ENCODE measurements around the gene XIRP1. TPM values are rescaled to one million over a fixed set of nuclear protein-coding genes. Genes with fewer than 3 reads are reported as not detected.

Gene XIRP1
- total RNA-seq, 1 experiment from 2014 or later: not detected

DNA sequence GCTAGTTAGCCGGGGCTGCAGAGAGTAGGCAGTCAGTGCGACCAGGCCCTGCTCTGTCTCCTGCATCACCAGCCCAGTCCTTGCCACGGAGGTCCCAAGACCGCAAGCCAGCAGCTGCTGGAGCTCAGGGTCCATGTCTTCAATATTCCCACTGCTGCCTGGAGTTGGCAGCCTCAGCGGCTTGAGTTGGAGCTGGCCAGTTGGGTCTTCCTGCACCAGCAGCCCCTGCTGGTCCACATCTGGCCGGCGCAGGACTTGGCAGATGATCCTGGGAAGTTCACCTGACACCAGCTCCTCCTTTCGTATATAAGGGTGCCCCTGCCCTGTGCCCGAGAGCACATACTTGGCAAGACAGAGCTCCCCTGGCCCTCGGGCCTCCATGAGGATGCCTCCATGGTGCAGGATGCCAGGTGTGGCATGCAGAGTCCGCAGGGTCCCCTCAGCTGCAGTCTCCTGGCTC lies 5.7 kb downstream of the XIRP1 start (continued):
- TF ChIP-seq, protein P1, sequence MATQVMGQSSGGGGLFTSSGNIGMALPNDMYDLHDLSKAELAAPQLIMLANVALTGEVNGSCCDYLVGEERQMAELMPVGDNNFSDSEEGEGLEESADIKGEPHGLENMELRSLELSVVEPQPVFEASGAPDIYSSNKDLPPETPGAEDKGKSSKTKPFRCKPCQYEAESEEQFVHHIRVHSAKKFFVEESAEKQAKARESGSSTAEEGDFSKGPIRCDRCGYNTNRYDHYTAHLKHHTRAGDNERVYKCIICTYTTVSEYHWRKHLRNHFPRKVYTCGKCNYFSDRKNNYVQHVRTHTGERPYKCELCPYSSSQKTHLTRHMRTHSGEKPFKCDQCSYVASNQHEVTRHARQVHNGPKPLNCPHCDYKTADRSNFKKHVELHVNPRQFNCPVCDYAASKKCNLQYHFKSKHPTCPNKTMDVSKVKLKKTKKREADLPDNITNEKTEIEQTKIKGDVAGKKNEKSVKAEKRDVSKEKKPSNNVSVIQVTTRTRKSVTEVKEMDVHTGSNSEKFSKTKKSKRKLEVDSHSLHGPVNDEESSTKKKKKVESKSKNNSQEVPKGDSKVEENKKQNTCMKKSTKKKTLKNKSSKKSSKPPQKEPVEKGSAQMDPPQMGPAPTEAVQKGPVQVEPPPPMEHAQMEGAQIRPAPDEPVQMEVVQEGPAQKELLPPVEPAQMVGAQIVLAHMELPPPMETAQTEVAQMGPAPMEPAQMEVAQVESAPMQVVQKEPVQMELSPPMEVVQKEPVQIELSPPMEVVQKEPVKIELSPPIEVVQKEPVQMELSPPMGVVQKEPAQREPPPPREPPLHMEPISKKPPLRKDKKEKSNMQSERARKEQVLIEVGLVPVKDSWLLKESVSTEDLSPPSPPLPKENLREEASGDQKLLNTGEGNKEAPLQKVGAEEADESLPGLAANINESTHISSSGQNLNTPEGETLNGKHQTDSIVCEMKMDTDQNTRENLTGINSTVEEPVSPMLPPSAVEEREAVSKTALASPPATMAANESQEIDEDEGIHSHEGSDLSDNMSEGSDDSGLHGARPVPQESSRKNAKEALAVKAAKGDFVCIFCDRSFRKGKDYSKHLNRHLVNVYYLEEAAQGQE (IDR thresholded peaks at IDR 0.05; ENCODE audit: low read depth): no peak
- no peak for TF ChIP-seq ZFX (IDR thresholded peaks at IDR 0.05)
- TF ChIP-seq TCF7L2 (IDR thresholded peaks at IDR 0.05; ENCODE audit: borderline replicate concordance, extremely low read depth, insufficient read depth, insufficient read length): no peak

DNA sequence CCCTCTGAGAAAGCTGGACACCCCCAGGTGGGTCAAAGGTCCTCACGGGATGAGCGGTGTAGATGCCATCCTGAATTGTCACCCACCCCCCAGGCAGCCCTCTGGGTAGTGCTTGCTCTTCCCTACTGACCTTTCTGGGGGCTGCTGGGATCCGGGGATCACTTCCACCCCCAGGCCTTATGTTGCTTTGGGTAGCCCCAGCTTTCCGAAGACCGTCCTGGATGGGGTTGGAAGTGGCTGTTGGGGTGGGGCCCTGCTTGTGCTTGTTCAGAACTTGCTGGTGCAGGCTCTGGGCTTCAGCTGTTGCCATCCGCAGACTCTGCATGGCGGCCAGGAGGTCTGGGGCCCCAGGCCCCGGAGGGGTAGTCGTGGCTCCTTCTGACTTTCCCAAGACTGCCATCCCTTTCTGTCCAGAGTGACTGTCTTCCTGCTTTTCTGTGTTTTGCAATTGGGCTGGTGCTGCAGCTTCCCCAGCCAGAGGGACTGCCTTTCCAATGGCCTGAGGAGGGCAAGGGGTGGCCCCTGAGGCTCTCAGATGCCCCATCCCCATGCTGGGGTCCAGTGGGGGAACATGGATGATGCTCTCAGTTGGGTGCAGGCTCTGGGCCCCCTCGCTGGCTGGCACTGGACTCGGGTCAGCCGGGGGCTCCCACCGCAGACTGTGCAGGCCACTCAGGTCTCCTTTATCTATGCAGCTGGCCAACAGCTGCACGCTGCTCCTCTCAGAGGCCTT lies 6.3 kb downstream of the XIRP1 start:
- BruUV-seq (replicated peaks): no TSS peak
- H3K9me3 ChIP-seq (ENCODE audit: control insufficient read depth in 1 of 2, insufficient read depth in 1 of 2, low read depth in 1 of 2, low read length in 2 of 2): no peaks in the 10 kb centered on the region
- H3K9me2 ChIP-seq (ENCODE audit: insufficient read depth): no peaks in the 10 kb centered on the region
- no peaks in the 10 kb centered on the region for H4K20me1 ChIP-seq (ENCODE audit: insufficient read depth)
- H3K79me2 ChIP-seq (ENCODE audit: insufficient read depth, low read length): no peaks in the 10 kb centered on the region
- intact Hi-C loops (cut with micrococcal nuclease): no loop called here
- no peak overlapping the region for H2AFZ ChIP-seq (ENCODE audit: low read depth, low read length, poor library complexity, severe bottlenecking)
- TF ChIP-seq, protein P2, sequence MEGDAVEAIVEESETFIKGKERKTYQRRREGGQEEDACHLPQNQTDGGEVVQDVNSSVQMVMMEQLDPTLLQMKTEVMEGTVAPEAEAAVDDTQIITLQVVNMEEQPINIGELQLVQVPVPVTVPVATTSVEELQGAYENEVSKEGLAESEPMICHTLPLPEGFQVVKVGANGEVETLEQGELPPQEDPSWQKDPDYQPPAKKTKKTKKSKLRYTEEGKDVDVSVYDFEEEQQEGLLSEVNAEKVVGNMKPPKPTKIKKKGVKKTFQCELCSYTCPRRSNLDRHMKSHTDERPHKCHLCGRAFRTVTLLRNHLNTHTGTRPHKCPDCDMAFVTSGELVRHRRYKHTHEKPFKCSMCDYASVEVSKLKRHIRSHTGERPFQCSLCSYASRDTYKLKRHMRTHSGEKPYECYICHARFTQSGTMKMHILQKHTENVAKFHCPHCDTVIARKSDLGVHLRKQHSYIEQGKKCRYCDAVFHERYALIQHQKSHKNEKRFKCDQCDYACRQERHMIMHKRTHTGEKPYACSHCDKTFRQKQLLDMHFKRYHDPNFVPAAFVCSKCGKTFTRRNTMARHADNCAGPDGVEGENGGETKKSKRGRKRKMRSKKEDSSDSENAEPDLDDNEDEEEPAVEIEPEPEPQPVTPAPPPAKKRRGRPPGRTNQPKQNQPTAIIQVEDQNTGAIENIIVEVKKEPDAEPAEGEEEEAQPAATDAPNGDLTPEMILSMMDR (IDR thresholded peaks at IDR 0.05 in 2 of 3, conservative IDR thresholded peaks at IDR 0.05 in 1 of 3; ENCODE audit: borderline replicate concordance in 1 of 3, insufficient read depth in 1 of 3, low read depth in 2 of 3, low read length in 2 of 3): no peak
- TF ChIP-seq, protein P3, sequence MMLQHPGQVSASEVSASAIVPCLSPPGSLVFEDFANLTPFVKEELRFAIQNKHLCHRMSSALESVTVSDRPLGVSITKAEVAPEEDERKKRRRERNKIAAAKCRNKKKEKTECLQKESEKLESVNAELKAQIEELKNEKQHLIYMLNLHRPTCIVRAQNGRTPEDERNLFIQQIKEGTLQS (IDR thresholded peaks at IDR 0.05): no peak
- TF ChIP-seq EZH2 (IDR thresholded peaks at IDR 0.05): no peak
- TF ChIP-seq POLR2A (IDR thresholded peaks at IDR 0.05; ENCODE audit: borderline replicate concordance, extremely low read depth, insufficient read depth, insufficient read length): no peak
- TF ChIP-seq CBX3 (IDR thresholded peaks at IDR 0.05; ENCODE audit: low read depth): no peak
- no peak for TF ChIP-seq CEBPB (IDR thresholded peaks at IDR 0.05; ENCODE audit: low read depth)
- no peak for TF ChIP-seq EZH2phosphoT487 (IDR thresholded peaks at IDR 0.05; ENCODE audit: borderline replicate concordance)
- no peak for TF ChIP-seq ZNF274 (IDR thresholded peaks at IDR 0.05; ENCODE audit: low read depth, low read length)
- TF ChIP-seq TCF7L2 (IDR thresholded peaks at IDR 0.05; ENCODE audit: borderline replicate concordance, extremely low read depth, insufficient read depth, insufficient read length): no peak
- TF ChIP-seq JUND (IDR thresholded peaks at IDR 0.05): no peak
- TF ChIP-seq POLR2AphosphoS5 (IDR thresholded peaks at IDR 0.05; ENCODE audit: low read depth, low read length): no peak
- TF ChIP-seq RAD21 (IDR thresholded peaks at IDR 0.05; ENCODE audit: low read depth): no peak
- TF ChIP-seq ZFX (IDR thresholded peaks at IDR 0.05): no peak
- no peak for TF ChIP-seq FOSL1 (IDR thresholded peaks at IDR 0.05; ENCODE audit: low read depth)
- TF ChIP-seq SP1 (IDR thresholded peaks at IDR 0.05; ENCODE audit: low read depth): no peak
- TF ChIP-seq, protein P4, sequence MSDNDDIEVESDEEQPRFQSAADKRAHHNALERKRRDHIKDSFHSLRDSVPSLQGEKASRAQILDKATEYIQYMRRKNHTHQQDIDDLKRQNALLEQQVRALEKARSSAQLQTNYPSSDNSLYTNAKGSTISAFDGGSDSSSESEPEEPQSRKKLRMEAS (IDR thresholded peaks at IDR 0.05): no peak
- no peak for TF ChIP-seq SRF (IDR thresholded peaks at IDR 0.05; ENCODE audit: low read depth)
- no peaks in the 10 kb centered on the region for H3K36me3 ChIP-seq (ENCODE audit: control insufficient read depth in 1 of 2, insufficient read depth in 2 of 2, low read length in 2 of 2)
- no peak overlapping the region for H3K9ac ChIP-seq (ENCODE audit: low read length)
- no peak overlapping the region for H3K4me3 ChIP-seq (replicated peaks in 1 of 2; ENCODE audit: low read depth in 1 of 2, low read length in 2 of 2)
- ChIA-PET POLR2A (no interaction called here), CTCF (interaction anchor here (1.4 to 2.1 kb wide), 2 partner anchors 61 to 102 kb away, joined by 5 to 9 read pairs; no protein-coding TSS in a partner anchor), RAD21 (ENCODE audit: low non-redundant PET in 1 of 2, low total read pairs in 2 of 2, uncharacterized antibody in 2 of 2, unreplicated experiment in 2 of 2) (interaction anchor here in 1 of 2 experiments (0.7 to 1.0 kb wide), 2 partner anchors 99 to 102 kb away, joined by 3 to 4 read pairs; no protein-coding TSS in a partner anchor)
- ATAC-seq (no peak), DNase-seq (ENCODE audit: low read depth, low spot score) (no peak)
- no peak overlapping the region for H3K27ac ChIP-seq (ENCODE audit: low read depth, low read length)
- H3K4me2 ChIP-seq (ENCODE audit: low read length): no peak overlapping the region
- H3K4me1 ChIP-seq (ENCODE audit: control insufficient read depth in 1 of 2, insufficient read depth in 2 of 2, low read length in 2 of 2): peaks cover 4 to 13% of the 10 kb centered on the region in 2 experiments
- no peaks in the 10 kb centered on the region for H3K27me3 ChIP-seq (ENCODE audit: insufficient read depth, low read length)

Measured in HCT116 (cell line).